GM19351 (cell line): ENCODE measurements around the gene CDH4.
"Not testable (repeated sequence)": the region's sequence is repeated elsewhere in the genome, so short reads cannot be mapped to it uniquely, and the experiment has no call there.

ENCODE experiments used
- ATAC-seq: cut with Tn5 transposase; IDR thresholded peaks from one replicate; pipeline ENCODE4 v1.9.1; 2021; ENCODE audit warnings: mild to moderate bottlenecking, moderate library complexity; ENCODE audit not compliant: unreplicated experiment

Gene CDH4

DNA sequence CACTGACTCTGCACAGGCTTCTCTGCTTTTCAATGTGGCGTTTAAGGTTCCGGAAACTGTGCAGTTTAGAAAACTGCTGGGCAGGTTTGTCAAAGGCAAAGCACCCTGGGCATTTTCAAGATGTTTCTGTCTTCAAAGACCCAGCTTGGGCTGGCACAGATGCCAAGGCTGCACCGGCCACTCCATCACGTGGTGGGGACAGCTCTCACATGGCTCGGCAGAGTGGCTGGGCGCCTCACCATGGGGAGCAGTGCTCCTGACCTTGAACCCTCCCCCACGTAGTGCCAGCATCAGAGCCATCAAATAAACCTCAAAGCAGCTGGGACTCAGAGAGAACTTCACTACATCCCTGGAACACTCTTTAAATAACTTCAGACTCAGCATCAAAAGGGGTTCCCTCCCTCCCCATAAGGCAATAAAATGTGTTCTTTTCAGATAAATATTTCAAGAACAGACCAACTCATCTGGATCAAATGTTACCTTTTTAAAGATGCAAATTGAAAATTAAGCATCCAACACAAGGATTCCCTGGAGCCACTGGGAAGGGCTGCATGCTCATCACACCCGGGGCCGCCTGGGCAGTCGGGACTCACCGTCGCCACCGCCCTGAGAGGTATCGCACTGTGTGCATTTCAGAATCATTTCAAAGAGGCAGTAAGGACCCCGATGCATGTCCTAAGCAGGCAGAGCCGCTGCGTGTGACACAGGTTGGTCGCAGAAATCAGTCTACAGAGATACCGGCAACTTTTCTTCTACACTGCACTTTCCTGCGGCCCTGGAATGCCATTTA lies 157.1 kb downstream of the CDH4 start:
- ATAC-seq = no peak

DNA sequence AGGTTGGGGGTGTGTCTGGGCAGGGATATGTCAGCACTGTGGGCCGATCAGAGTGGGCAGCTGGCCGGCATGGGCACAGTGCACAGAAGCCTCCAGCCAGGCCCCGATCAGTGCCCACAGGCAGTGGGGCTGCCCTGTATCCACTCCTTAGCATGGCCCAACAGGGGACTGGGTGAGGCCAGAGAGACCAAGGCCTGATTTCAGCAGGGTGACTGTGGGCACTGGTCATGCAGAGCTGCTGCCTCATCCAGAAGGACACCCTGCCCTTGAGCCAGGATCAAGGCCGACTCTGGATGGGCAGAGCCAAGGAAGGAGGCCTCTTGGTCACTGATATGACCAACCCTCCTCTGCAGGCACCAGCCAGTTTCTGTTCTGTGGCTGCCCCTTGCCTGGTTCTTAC lies 159.7 kb downstream of the CDH4 start:
- ATAC-seq = no peak

DNA sequence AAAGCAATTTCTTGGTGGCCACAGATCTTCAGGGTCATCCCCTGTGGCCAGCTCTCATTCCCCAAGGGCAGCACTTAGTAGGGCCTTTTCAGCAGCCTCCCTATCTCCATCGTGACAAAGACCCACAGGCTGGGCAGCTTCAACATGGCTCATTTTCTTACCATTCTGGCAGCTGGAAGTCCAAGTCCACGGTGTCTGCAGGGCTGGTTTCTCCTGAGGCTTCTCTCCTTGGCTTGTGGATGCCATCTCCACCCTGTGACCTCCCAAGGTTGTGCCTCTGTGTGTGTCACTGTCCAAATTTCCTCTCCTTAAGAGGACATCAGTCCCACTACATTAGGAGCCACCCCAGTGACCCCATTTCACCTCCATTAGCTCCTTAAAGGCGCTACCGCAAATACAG lies 161.7 kb downstream of the CDH4 start:
- ATAC-seq = no peak

DNA sequence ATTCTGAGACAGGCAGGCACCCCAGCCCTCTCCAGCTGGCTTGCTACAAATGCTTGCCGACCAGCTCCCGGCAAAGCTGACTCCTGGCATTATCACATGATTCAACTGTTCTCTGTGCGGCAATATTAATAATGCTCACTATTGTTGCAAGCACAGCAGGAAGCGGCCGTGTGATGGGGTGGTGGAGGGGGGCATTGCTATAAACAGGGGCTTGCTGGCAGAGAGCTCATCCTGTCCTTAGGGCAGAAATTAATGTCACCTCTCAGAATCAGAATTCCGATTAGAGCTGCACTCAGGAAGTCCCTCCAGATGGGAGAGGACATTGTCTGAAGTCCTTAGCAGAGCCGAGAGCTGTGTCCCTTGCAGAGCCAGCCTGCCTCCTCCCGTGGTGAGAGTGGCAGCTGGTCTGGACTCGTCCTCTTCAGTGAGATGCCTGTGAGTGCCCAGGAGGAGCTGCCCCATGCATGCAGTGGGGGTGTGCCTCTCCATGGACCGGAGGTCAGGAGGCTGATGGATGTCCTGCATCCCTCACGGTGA lies 162.5 kb downstream of the CDH4 start:
- ATAC-seq = no peak

DNA sequence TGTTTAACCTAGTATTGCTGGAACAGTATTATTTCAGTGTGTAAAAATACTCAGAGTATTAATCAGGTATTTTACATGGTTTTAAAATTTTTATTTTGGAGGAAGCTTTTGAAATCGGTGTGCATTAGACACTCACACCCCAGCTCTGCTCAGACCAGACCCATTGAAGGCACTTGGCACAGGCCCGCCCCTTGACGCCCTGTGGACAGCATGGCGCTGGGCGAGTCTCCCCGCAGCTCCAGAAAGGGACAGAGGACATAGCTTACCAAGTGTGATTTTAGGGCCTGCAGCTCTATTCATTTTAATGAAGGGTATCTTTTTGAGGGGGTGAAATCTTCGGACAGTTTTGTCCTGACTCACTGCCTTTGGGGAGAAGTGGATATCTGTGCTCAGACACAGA lies 164.5 kb downstream of the CDH4 start:
- no peak for ATAC-seq

DNA sequence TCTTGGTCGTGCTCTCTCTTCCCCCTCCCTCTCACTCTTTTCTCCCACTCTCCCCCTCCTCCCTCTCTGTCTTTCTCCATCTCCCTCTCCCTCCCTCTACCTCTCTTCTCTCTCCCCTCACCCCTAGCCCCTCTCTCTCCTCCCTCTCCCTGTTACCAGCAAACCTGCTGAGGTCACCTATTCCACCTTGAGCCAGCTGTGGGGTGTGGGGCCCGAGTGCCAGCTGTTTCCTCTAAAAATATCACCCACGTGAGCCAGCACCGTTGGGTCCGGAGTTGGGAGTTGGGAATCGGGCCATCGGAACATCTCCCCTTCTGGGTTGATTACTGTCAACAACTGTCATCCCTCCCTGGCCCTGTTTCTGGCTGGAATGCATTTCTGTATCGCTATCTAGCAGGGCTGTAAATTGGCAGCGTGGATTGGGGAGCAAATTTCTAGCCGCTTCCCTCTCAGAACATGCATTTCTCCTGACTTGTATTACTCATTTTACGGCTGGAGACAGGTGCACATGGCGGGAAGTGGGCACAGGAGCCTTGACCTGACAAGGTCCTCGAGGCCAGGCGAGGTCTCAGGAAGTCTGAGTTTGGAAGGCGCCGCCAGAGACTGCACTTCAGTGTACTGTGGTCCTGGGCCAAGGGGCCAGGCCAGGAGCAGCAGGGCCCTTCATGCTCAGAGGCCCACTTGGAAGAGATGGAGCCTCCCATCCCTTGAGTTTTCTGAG lies 165.3 kb downstream of the CDH4 start:
- ATAC-seq = no peak

DNA sequence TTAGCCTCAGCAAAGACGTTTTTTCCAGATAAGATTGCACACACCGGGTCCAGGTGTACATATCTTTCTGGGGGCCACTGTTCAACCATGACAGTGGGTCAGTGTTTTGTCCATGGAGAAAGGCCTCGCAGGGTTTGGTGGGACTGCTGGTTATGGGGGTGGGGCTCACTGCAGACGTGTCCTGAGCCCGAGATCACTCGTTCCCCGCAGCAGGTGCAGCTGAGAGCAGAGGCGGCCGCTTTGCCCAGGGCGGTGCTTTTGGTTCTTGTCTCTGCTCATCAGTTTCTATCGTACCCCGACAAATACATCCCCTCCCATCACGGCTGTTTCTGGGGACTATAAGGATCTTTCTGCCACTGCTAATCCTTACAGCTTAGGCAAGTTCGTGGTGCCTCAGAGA lies 166.9 kb downstream of the CDH4 start:
- ATAC-seq = no peak

DNA sequence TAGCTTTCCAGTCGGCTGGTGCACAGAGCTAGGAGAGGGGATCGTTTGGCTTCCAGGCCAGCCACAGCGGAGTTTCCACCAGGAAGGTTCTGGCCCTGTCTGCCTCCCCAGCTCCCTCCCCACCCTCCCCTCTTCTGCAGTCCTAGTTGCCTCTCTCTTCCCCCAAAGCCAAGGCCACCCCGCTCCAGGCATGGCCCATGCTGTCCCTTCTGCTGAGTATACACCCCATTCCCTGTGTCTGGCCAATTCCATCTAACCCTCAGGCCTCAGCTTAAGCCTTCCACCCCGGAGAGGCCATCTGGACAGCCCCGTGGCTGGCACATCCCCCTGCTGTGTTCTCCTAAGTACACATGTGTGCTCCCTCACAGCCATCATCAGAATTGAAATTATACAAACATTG lies 167.4 kb downstream of the CDH4 start:
- no peak for ATAC-seq

DNA sequence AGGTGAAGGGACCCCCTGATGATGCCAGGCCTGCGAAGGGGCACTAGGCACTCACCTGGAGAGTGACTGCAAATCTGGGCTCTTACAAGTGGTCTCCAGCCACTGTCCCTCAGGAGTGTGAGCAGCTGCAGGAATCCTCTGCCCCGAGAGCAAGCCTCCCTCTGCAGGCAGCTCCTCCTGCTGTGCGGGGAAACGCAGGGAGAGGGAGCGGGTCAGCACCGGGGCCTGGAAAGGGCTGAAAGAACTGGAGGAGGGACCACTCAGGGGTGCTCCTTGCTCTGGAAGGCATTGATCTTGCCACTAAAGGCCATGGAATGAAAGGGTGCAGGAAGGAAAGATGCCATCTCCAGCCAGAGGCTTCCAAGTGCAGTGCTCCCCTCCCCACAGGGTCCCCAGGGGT lies 168.0 kb downstream of the CDH4 start:
- no peak for ATAC-seq

DNA sequence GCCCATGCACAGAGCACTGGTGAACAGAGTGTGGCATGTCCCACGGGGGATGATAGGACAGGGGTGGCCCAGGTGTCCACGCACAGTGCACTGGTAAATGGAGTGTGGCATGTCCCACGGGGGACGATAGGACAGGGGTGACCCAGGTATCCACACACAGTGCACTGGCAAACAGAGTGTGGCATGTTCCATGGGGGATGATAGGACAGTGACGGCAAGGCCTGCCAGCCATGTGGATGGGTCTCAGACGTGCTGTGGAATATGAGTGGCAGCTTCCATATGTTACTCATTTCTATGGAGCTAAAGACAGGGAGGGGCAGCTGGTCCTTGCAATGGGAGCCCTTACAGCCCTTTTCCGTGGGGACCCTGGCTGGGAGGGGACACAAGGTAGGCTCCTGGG lies 168.7 kb downstream of the CDH4 start:
- ATAC-seq = no peak

DNA sequence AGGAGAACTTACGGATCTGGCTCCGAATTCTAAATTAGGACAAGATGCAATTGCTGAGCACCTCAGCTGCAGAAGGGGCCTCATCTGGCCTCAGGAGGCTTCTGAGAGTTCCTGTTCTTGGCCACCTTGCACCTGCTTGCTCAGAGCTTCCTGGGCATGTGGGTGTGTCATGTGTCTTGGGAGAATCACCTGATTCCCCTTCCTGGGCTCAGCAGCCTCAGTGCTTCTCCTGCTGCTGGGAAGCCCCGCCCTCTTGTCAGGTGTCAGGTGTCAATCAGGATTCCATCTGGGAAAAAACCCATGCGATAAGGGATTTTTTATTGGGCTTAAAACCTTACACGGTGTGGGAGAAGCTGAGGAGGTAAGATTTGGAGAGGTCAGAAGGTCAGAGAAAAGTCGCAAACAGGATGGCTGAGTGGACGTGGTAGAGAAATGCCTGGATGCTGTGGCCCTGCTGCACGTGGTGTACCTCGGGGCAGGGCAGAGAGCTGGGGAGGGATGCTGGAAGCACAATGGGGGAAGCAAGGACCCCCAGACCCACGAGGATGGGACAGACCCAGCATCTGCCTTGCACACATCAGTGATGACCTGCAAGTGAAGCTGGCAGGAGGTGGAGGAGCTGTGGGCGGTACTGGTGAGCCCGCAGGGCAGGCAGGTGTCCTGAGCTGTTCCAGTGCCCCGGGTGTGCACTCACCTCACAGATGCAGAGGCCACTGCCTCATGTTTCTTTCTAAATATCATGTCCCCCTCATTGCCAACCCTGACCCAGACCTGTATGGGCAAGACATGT lies 170.8 kb downstream of the CDH4 start:
- no peak for ATAC-seq

DNA sequence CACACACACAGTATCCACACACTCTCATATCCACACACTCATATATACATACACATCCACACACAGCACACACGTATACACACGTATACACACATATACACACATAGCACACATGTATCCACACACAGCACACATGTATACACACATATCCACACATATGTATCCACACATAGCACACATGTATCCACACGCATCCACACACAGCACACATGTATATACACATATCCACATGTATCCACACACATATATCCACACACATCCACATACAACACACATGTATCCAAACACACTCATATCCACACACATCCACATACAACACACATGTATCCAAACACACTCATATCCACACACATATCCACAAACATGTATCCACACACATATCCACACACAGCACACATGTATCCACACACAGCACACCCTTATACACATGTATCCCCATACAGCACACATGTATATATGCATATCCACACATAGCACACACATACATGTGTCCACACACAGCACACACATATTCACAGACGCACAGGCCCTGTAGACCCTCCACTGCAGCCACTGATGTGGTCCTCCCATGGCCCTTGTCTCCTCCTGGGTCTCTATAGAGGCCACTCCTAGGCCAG lies 172.1 kb downstream of the CDH4 start:
- no peak for ATAC-seq

DNA sequence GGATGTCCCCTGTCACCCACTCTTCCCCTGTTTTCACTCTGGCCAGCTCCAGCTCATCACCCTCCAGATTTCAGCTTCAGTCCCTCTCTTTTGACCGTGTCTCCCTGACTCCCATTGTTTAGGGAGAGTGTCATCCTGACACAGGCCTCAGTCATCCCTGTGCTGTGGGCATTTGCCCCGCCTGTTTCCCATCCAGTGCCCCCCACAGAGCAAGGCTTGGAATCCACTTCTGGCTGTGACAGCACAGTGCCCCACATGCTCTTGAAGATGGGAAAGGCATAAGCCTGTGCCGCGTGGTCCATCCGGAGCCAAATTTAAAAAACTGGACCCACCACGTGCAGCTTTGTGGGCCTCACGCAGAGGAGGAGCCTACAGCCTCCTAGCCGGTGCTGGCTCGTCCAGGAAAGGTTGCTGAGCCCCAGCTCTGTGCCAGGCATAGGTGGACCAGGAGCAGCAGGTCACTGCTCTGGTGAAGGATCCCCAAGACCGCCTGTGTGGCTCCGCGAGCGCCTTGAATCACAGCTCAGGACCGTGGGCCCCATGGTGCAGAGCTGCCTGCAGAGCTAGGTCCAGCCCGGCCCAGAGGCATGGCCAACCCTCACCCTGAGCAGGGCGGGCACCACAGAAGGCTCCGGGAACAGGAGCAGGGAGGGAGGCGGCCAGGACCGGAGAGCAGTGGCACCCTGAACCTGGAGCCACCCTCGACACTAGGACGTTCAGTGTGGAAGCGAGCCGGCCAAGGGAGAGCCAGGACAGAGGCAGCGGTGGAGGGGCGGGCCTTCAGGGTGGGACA lies 172.8 kb downstream of the CDH4 start:
- no peak for ATAC-seq

DNA sequence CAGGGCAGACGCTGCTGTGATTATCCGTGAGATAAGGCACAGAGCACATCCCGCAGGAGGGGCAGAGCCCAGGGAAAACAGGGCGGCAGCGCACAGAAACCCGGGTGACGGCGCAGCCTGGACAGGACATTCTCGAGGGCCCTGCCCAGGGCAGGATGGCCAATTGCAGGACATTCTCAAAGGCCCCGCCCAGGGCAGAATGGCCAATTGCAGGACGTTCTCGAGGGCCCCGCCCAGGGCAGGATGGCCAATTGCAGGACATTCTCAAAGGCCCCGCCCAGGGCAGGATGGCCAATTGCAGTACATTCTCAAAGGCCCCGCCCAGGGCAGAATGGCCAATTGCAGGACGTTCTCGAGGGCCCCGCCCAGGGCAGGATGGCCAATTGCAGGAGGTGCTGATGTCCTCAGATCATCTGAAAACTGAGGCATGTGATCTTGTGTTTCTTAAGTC lies 173.5 kb downstream of the CDH4 start:
- not testable (repeated sequence) for ATAC-seq

DNA sequence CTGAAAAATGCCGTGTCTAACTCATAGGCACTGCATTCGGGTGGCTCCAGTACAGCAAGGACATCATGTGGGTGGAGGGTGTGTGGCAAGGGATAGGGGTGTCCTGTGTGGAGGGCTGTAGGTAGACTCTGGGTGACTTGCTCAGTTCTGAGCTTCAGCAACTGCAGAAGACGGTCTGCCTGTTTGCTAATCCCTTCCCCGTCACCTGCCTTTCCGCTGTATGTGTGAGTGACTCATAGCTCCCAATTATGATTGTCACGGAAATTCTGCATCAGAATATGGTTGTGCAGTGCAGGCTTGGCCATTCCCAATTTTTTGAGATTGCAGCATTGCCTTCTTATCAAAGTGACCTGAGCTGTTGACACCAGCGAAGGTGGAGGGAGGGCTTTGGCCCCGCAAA lies 174.3 kb downstream of the CDH4 start:
- no peak for ATAC-seq

DNA sequence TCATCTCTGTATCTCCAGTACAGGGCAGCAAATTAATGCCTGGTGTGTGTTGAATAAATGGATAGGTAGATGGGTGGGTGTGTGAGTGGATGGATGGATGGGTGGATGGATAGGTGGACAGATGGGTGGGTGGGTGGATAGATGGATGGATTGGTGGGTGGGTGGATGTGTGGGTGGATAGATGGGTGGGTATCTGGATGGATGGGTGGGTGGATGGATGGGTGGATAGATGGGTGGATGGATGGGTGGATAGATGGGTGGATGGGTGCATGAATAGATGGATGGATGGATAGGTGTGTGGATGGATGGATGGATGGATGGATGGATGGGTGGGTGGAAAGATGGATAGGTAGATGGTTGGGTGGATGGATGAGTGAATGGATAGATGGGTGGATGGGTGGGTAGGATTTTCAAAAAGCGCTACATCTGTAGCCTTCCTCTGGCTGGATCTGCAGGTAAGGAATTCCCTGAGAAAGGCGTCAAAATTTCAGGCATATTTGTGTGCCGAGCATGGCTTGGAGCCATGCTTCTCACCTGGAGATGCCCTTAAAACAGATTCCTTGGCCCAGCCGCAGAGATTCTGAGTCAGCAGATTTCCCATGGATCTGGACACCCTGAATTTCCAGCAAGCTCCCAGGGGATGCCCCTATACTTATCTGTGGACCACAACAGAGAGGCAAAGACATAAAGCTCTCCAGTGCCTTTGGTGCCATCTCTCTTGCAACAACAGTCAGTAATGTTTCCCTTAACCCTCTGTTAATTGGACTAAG lies 177.6 kb downstream of the CDH4 start:
- ATAC-seq = no peak

DNA sequence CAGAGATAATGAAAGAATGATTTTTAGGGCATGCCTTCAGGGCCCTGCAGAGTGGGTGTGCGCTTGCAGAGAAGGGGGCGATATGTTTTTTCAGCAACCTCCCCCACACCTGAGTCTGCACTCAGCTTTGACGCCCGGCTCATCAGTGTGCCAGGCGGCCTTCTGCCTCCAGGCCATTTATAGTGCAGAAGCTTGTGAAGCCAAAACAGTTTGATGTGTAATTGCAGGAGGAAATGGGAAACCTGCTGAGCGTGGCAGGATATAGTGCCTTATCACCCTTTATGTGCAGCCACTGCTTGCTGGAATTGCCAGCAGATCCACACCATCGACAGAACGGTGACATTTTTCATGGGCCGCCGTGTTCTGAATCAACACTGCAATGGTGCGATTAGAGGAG lies 178.2 kb downstream of the CDH4 start:
- no peak for ATAC-seq

DNA sequence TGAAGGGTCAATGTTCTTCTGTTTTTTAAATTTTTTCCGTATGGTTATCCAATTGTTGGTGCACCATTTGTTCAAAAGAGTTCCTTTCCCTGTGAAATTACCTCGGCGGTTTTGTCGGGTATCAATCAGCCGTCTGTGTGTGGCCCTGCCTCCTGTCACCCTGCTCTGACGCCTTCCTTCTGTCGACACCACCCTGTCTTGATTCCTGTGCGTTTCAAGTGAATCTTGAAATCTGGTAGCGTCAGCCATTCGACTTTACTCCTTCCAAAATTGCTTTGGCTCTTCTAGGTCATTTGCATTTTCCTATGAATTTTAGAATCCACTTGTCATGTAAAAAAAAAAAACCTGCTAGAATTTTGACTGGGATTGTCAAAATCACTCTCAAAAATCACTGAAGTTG lies 181.1 kb downstream of the CDH4 start:
- no peak for ATAC-seq

DNA sequence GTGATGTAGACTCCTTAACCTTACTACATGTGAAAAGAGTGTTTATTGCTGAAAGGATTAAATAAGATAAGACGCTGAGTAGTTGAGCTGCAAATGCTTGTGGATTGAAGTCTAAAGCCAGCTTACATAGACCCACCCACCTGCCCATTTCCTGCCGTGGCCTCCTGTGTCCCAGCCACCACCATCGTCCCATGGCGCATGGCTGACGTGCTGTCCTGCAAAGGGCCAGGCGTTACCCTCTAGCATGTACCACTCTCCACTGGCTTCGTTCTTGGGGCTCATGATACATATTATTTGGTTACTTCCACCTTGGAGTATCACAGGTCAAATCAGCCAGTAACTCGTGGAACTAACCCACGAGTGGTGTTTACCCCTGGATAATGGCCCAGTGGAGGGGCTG lies 181.8 kb downstream of the CDH4 start:
- ATAC-seq = no peak
